Measurements from ENCODE around the gene YBX3.

Gene YBX3

DNA sequence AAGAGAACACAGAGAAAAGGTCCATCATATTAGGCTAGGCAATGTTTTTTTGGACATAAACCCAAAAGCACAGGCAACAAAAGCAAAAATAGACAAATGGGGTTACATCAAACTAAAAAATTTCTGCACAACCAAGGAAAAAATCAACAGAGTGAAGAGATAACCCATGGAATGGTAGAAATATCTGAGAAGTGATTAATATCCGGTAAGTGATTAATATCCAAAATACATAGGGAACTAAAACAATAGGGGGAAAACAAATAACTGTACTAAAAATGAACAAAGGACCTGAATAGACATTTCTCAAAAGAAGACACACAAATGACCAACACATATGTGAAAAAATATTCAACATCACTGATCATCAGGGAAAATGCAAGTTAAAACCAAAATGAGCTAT lies 53.6 kb downstream of the YBX3 start:
- DNase-seq (ENCODE audit: low read depth) = no peak

DNA sequence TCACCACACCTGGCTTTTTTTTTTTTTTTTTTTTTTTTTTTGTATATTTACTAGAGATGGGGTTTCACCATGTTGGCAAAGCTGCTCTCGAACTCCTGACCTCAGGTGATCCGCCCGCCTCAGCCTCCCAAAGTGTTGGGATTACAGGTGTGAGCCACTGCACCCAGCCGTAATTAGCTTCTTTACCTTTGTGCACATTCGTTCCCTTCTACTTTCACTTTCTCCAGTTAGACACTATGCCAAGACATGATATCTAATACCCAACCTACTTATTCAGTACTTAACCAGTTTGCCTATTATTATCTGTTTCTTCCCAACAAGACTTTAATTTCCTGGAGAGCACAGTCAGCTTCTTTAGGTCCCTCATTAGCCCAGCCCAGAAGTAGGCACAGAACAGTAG lies 54.6 kb downstream of the YBX3 start:
- no peak for DNase-seq (ENCODE audit: low read depth)

DNA sequence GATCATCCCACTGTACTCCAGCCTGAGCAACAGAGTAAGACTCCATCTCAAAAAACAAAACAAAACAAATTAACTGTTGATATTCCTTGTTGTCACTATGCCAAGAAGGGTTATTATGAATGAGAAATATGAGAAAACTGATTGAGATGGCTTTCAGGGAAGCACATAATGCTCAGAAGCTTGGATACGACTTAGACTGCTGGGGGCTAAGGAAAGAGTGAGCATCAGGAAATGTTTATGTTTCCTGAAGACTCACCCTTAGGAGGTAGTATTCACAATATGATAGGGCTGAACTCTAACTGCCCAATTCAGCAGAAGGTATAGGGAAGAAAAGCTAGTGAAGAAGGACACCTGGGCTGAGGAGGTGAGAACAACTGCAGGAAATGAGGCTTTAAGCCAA lies 55.5 kb downstream of the YBX3 start:
- no peak for DNase-seq (ENCODE audit: low read depth)

DNA sequence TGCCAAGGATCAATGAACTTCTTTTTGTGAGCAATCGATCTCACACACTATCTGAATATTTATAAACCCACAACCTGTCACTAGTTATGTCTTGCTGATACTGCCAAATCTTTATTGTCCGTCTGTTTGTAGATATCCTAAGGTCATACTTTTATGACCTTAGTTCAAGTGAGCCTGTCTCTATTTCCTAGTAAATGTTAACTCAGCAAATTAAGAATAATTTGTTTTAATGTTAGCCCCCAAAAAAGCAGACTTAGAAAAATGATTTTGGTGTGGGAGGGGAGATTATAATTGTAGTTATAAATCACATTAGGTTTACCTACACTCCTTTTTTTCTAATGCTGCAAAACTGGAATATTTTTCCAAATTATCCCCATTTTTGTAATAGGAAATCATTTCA lies 58.6 kb downstream of the YBX3 start:
- DNase-seq (ENCODE audit: low read depth) = no peak

DNA sequence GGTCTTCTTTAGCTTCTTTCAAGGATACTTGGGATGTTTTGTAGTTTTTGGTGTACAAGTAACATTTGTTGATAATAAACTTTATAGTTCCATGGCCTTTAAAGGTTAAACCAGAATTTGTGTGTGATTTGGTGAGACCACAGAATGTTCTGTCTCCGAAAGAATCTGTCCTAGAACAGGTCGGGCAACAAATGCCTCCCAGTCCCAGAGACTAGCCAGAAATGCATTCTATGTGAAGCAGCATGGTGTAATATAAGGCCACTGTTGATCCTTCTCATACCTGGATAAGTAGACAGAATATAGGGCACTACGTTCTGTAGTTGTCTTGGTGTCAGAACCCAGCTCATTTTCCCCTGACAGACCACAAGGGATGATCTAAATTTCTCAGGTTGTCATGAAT lies 59.3 kb downstream of the YBX3 start:
- no peak for DNase-seq (ENCODE audit: low read depth)

DNA sequence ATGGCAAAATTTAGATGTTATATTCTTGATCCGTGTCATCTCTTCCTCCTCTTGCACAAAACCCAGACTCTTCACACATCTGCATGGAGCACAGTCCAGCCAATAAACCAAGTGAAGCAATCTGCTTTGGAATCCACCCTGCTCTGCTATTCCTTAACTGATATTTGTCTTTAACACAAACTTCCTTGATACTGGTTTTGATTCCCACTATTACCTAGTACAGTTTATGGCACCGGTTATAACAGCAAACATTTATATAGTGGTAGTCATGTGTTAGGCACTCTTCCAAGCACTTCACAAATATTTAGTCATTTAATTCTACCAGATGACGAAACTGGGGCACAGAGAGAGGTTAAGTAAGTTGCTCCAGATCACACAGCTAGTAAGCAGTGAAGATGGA lies 61.8 kb downstream of the YBX3 start:
- DNase-seq (ENCODE audit: low read depth) = no peak

DNA sequence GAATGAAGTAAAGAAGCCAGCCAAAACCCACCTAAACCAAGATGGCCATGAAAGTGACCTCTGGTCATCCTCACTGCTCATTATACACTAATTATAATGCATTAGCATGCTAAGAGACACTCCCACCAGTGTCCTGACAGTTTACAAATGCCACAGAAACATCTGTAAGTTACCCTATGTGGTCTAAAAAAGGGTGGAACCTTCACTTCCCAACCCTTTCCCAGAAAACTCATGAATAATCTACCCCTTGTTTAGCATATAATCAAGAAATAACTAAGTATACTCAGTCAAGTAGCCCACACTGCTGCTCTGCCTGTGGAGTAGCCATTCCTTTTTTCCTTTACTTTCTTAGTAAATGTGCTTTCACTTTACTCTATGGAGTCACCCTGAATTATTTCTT lies 69.1 kb downstream of the YBX3 start:
- no peak for DNase-seq (ENCODE audit: low read depth)

DNA sequence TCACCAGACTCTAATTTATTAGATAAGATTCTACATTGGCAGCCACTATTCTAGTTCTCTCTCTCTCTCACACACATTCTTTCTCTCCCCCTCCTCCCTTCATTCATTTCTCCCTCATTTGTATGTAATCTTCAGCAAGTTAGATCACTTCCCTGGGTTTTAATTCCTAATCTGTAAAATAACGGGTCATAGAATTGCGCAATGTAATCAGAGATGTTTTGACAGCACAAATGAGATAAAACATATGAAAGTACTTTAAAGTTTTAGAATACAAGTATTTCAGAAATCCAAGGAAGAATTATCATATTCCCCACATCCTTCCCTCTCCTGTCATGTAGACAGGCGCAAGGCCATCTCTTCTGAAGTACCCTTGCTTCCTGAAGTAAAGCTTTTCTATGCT lies 70.9 kb downstream of the YBX3 start:
- DNase-seq (ENCODE audit: low read depth) = no peak
